NCI-H1417 (cell line): ENCODE results near the gene SLC38A3.

Source experiments
- DNase-seq, 3 experiments: peaks; one replicate each; lab custom pipeline; 2025; lab: John Stamatoyannopoulos, UW

SLC38A3 gene

GRCh38 chr3:50267280-50267913, 62.3 kb downstream of the SLC38A3 start:
- peak in 2 of 3 experiments; percentile 25 to 38 for DNase-seq

GRCh38 chr3:50268276-50268675, 63.2 kb downstream of the SLC38A3 start:
- DNase-seq = no peak

DNA sequence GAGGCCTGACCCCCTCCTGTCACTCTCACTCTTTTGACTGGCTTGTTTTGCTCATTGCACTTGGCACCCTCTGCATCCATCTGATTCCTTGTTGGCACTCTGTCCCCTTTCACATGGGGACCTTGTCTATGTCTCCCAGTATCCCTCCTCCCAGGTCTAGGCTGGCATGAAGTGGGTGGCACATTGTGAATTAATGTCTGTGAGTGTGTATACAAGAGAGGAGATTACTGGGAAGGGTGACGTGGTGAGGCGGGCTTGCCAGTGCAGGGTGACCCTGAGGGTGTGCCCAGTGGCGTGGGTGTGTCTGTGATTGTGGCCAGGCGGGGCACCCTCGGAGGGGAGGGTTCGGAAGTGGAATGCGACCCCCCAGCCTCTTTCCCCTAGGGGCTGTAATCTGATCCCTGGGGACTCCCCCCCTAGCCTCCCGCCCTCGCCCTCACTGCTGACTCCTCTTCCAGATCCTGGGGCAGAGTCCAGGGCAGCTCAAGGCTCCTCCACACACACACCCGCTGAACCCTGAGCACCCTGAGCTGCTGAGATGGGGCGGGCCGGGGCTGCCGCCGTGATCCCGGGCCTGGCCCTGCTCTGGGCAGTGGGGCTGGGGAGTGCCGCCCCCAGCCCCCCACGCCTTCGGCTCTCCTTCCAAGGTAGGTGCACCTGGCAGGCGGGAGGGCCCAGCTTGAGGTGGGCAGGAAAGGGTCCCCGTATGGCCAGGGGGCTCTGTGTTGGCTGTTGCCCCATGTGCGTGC, 63.8 kb downstream of the SLC38A3 start, which contains the start of gene SEMA3B:
Gene SEMA3B (plus strand): TSS at position 445 of the 749 bp plus-strand sequence. CDS start 94 bp downstream, at position 539.
- peak in 2 of 3 experiments; percentile 14 to 20 for DNase-seq

DNA sequence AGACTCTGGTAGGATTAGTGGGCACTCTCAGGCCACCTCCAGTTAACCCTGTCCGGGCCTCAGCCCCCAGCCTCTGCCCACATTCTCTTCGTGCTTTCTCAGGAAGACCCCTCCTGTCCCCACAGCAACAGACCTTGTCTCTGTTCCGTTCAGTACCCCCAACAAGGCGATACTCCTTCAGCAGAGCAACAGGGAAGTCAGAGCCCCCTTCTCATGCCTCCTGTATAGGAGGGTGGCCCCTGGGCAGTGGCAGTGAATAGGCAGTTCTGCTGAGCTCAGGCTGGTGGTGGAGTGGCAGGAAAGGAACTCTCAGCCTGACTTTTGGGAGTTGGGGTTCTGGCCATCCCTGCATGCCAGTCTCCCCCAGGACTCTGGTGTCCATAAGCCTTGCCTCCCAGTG, 64.4 kb downstream of the SLC38A3 start:
- no peak for DNase-seq

GRCh38 chr3:50269977-50270413, 64.9 kb downstream of the SLC38A3 start:
- DNase-seq = no peak

DNA sequence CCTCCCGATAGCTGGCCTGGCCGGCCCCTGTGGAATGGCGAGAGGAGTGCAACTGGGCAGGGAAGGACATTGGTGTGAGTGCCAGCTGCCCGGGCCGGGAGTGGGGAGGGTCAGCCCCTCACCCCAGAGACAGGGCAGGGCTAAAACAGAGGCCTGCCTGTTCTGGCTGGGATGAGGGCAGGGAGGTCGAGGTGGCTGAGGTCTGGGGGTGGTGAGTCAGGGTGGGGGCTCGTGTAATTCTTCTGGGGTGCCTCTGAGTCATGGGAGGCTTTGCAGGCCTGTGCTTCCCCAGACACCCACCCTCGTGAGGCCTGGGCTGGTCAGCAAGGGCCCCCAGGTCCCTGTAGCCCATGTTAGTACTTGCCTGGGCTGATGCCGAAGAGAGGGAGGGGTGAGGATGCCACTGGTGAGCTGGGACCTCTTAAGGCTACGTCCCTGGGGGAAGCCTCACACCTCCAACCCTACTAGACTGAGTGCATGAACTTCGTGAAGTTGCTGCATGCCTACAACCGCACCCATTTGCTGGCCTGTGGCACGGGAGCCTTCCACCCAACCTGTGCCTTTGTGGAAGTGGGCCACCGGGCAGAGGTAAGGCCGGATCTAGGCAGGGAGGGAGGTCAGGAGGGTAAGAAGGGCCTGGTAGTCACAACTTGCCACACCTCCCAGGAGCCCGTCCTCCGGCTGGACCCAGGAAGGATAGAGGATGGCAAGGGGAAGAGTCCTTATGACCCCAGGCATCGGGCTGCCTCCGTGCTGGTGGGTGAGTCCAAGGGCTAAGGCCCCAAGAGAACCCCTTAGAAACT, 65.6 kb downstream of the SLC38A3 start:
- no peak for DNase-seq
